Inferior parietal cortex (tissue), 1 donor: ENCODE measurements around the gene SYVN1.
"Not testable (repeated sequence)": the region's sequence is repeated elsewhere in the genome, so short reads cannot be mapped to it uniquely, and the experiment has no call there.

Experiments used
- DNase-seq: peaks from one replicate; pipeline ENCODE4 v3.0.0-alpha.2; 2016; ENCODE audit errors: extremely low spot score

SYVN1 gene

GRCh38 chr11:65151331-65151899 is 17.1 kb upstream of the SYVN1 start:
- no peak for DNase-seq

- peak; percentile 45 for DNase-seq
Observed at GRCh38 chr11:65150509-65151299, 16.4 kb upstream of the SYVN1 start.

GRCh38 chr11:65150131-65150508 is 15.8 kb upstream of the SYVN1 start:
- DNase-seq = not testable (repeated sequence)

GRCh38 chr11:65148657-65149056 is 14.3 kb upstream of the SYVN1 start:
- DNase-seq = no peak

GRCh38 chr11:65147352-65148075 is 13.2 kb upstream of the SYVN1 start:
- no peak for DNase-seq

- no peak for DNase-seq
Observed at GRCh38 chr11:65141896-65142494, 7.7 kb upstream of the SYVN1 start.

- DNase-seq = no peak
Observed at GRCh38 chr11:65136515-65137096, 2.3 kb upstream of the SYVN1 start.

GRCh38 chr11:65135633-65136145 is 1.4 kb upstream of the SYVN1 start:
- no peak for DNase-seq

- DNase-seq = peak; percentile 92
Observed at GRCh38 chr11:65134952-65135632, 773 bp upstream of the SYVN1 start.

GRCh38 chr11:65133724-65134123 is 595 bp downstream of the SYVN1 start:
- DNase-seq = no peak

- DNase-seq = no peak
Observed at GRCh38 chr11:65132988-65133700, 1.2 kb downstream of the SYVN1 start.

GRCh38 chr11:65132238-65132987 is 1.9 kb downstream of the SYVN1 start:
- no peak for DNase-seq

- DNase-seq = no peak
Observed at GRCh38 chr11:65131895-65132237, 2.5 kb downstream of the SYVN1 start.

- DNase-seq = no peak
Observed at GRCh38 chr11:65131417-65131776, 2.9 kb downstream of the SYVN1 start.

GRCh38 chr11:65130631-65131416 is 3.5 kb downstream of the SYVN1 start:
- DNase-seq = no peak

GRCh38 chr11:65129649-65130441 is 4.5 kb downstream of the SYVN1 start:
- no peak for DNase-seq

- no peak for DNase-seq
Observed at GRCh38 chr11:65128182-65129145, 5.9 kb downstream of the SYVN1 start.
